SK-N-SH (cell line): Measurements from ENCODE around the gene ZNF664. TPM values are rescaled to one million over a fixed set of nuclear protein-coding genes. Genes with fewer than 3 reads are reported as not detected.

Experiments used
- CTCF ChIA-PET: fragments of 300-600, 350-600 bp; formaldehyde crosslinking; extraction: SDS; loops from one replicate; lab custom pipeline; 2021; lab: Yijun Ruan, JAX
- POLR2A ChIA-PET: fragments of 350-600 bp; sonication (Branson Sonifier 250); formaldehyde crosslinking; extraction: SDS; loops from one replicate; lab custom pipeline; 2020; ENCODE audit warnings: antibody characterized with exemption, inconsistent platforms; lab: Yijun Ruan, JAX
- DNase-seq: peaks from one replicate; pipeline ENCODE4 v3.0.0; 2012
- H2AFZ ChIP-seq: fragments of 200-600 bp; sonication (generic); 2 replicates; pipeline ENCODE4 v1.8.1; 2016; ENCODE audit warnings: antibody characterized with exemption, mild to moderate bottlenecking, low read depth
- H3F3A ChIP-seq: fragments of 200-600 bp; sonication (generic); replicated peaks from 2 replicates; pipeline ENCODE3; 2016; ENCODE audit warnings: antibody characterized with exemption, mild to moderate bottlenecking; ENCODE audit not compliant: insufficient read depth
- H3K27ac ChIP-seq, 2 experiments: fragments of 200-500 bp in 1 of 2; fragments of 200-600 bp in 1 of 2; sonication (Bioruptor generic) in 1 of 2; sonication (generic), shearing (Covaris generic) in 1 of 2; 2 replicates each; pipeline versions ENCODE4 v1.5.1 to v1.6.1; 2014 to 2016; ENCODE audit warnings: low read depth in 2 of 2, inconsistent platforms in 1 of 2, low read length in 1 of 2, mild to moderate bottlenecking in 1 of 2, mixed read lengths in 1 of 2
- H3K27me3 ChIP-seq: fragments of 200-600 bp; sonication (generic), shearing (Covaris generic); 2 replicates; pipeline ENCODE4 v1.6.1; 2016; ENCODE audit warnings: mixed run types; ENCODE audit not compliant: insufficient read depth
- H3K36me3 ChIP-seq, 2 experiments: fragments of 200-500 bp in 1 of 2; fragments of 200-600 bp in 1 of 2; sonication (Bioruptor generic) in 1 of 2; sonication (generic) in 1 of 2; replicated peaks in 1 of 2; 2 replicates each; pipeline versions ENCODE3 to v1.5.1; 2014 to 2016; ENCODE audit warnings: low read length in 1 of 2, mild to moderate bottlenecking in 1 of 2; ENCODE audit not compliant: insufficient read depth in 2 of 2, control insufficient read depth in 1 of 2
- H3K4me1 ChIP-seq, 2 experiments: fragments of 200-500 bp in 1 of 2; fragments of 200-600 bp in 1 of 2; sonication (Bioruptor generic) in 1 of 2; sonication (generic), shearing (Covaris generic) in 1 of 2; 2 replicates each; pipeline versions ENCODE4 v1.5.1 to v1.6.1; 2014 to 2016; ENCODE audit warnings: low read depth in 1 of 2, low read length in 1 of 2, mixed run types in 1 of 2; ENCODE audit not compliant: insufficient read depth in 2 of 2, control insufficient read depth in 1 of 2
- H3K4me2 ChIP-seq: fragments of 200-600 bp; sonication (generic), shearing (Covaris generic); 2 replicates; pipeline ENCODE4 v1.6.1; 2017; ENCODE audit warnings: mixed run types
- H3K4me3 ChIP-seq, 2 experiments: fragments of 200-500 bp in 1 of 2; fragments of 200-600 bp in 1 of 2; sonication (Bioruptor generic) in 1 of 2; sonication (generic), shearing (Covaris generic) in 1 of 2; 2 replicates each; pipeline versions ENCODE4 v1.5.1 to v1.8.1; 2014 to 2016; ENCODE audit warnings: low read depth in 2 of 2, inconsistent platforms in 1 of 2, low read length in 1 of 2, mild to moderate bottlenecking in 1 of 2, mixed read lengths in 1 of 2, moderate library complexity in 1 of 2
- H3K79me2 ChIP-seq: fragments of 200-600 bp; sonication (generic); 2 replicates; pipeline ENCODE4 v1.8.1; 2017; ENCODE audit warnings: mild to moderate bottlenecking; ENCODE audit not compliant: insufficient read depth
- H3K9ac ChIP-seq: fragments of 200-600 bp; sonication (generic); 2 replicates; pipeline ENCODE4 v1.6.1; 2017; ENCODE audit warnings: mixed run types
- H3K9me2 ChIP-seq: fragments of 200-600 bp; sonication (generic); 2 replicates; pipeline ENCODE4 v1.6.1; 2017; ENCODE audit warnings: mixed run types
- H3K9me3 ChIP-seq: fragments of 200-600 bp; sonication (generic); 2 replicates; pipeline ENCODE4 v1.6.1; 2017; ENCODE audit warnings: mixed run types, mild to moderate bottlenecking, moderate library complexity
- H4K20me1 ChIP-seq: fragments of 200-600 bp; sonication (generic); 2 replicates; pipeline ENCODE4 v1.6.1; 2017; ENCODE audit warnings: mild to moderate bottlenecking, mixed run types; ENCODE audit not compliant: insufficient read depth
- CHD2 ChIP-seq: fragments of 150-350 bp; IDR thresholded peaks from 2 replicates; pipeline ENCODE4 v1.6.1; 2018; ENCODE audit warnings: low read length; ENCODE audit not compliant: partially characterized antibody
- CTCF ChIP-seq: fragments of 200-600 bp; sonication (generic); IDR thresholded peaks from 2 replicates; pipeline ENCODE4 v1.6.1; 2017; ENCODE audit warnings: antibody characterized with exemption, mild to moderate bottlenecking, moderate library complexity
- ELF1 ChIP-seq: IDR thresholded peaks from 2 replicates; pipeline ENCODE4 v1.4.0; 2012
- EP300 ChIP-seq, 2 experiments: IDR thresholded peaks; 2 replicates each; pipeline versions ENCODE4 v1.4.0 to v1.6.1; 2012; ENCODE audit warnings: borderline replicate concordance in 1 of 2, low read depth in 1 of 2, low read length in 1 of 2
- IRF3 ChIP-seq: fragments of 150-350 bp; IDR thresholded peaks from 2 replicates; pipeline ENCODE4 v1.6.1; 2016; ENCODE audit warnings: mild to moderate bottlenecking, low read depth, low read length
- JUND ChIP-seq: IDR thresholded peaks from 2 replicates; pipeline ENCODE4 v1.4.0; 2012
- MAX ChIP-seq: IDR thresholded peaks from 2 replicates; pipeline ENCODE4 v1.4.0; 2012; ENCODE audit warnings: low read depth
- MEF2A ChIP-seq: IDR thresholded peaks from 2 replicates; pipeline ENCODE4 v1.4.0; 2012; ENCODE audit warnings: low read depth, borderline replicate concordance
- MXI1 ChIP-seq: IDR thresholded peaks from 2 replicates; pipeline ENCODE4 v1.6.1; 2012; ENCODE audit warnings: mild to moderate bottlenecking, low read depth, low read length, improper control_type of control experiment
- NFIC ChIP-seq: IDR thresholded peaks from 2 replicates; pipeline ENCODE4 v1.4.0; 2012; ENCODE audit warnings: borderline replicate concordance
- PBX3 ChIP-seq: IDR thresholded peaks from 2 replicates; pipeline ENCODE4; 2012
- RAD21 ChIP-seq: IDR thresholded peaks from 2 replicates; pipeline ENCODE4 v1.6.1; 2012; ENCODE audit warnings: mild to moderate bottlenecking, low read length
- RXRA ChIP-seq: IDR thresholded peaks from 2 replicates; pipeline ENCODE4 v1.4.0; 2012; ENCODE audit warnings: low read depth, mild to moderate bottlenecking, borderline replicate concordance
- SMC3 ChIP-seq: IDR thresholded peaks from 2 replicates; pipeline ENCODE4 v1.6.1; 2012; ENCODE audit warnings: low read depth, low read length, improper control_type of control experiment
- TCF12 ChIP-seq: IDR thresholded peaks from 2 replicates; pipeline ENCODE4 v1.4.0; 2012
- TEAD4 ChIP-seq: IDR thresholded peaks from 2 replicates; pipeline ENCODE4 v1.4.0; 2012; ENCODE audit warnings: mild to moderate bottlenecking, borderline replicate concordance; ENCODE audit not compliant: insufficient read depth
- YY1 ChIP-seq: IDR thresholded peaks from 2 replicates; pipeline ENCODE4 v1.4.0; 2012; ENCODE audit warnings: low read depth, mild to moderate bottlenecking
- WGBS: methylation state at CpG from one replicate; pipeline ENCODE4 v1.1.6; 2017; ENCODE audit warnings: low lambda C conversion rate; 5-methylcytosine and 5-hydroxymethylcytosine counted together
- polyA plus RNA-seq, 3 experiments: library from polyadenylated mRNA; depleted of rRNA; stranded (reverse); fragments of >200 nt; gene quantifications; 2 replicates each; pipeline ENCODE4 v1.2.3, GENCODE V29; 2012

ZNF664 gene
- polyA plus RNA-seq, 1 of the 3 experiments (the other 2 are of a cell fraction), result 34.9 TPM

- Histone ChIP-seq H3K79me2 (peaks cover 71% of the 10 kb centered on the region), H3K9ac (no peak overlapping the region), H3K4me1 (peaks cover 0 to 8% of the 10 kb centered on the region in 2 experiments; a peak in 1 of 4 replicates), H3K9me3 (no peaks in the 10 kb centered on the region), H2AFZ (no peak overlapping the region), H3K36me3 (peaks cover 19 to 50% of the 10 kb centered on the region in 2 experiments), H4K20me1 (peaks cover 16% of the 10 kb centered on the region), H3K9me2 (no peaks in the 10 kb centered on the region), H3F3A (no peaks in the 10 kb centered on the region), H3K4me2 (no peak overlapping the region), H3K27ac (no peak overlapping the region), H3K27me3 (no peaks in the 10 kb centered on the region), H3K4me3 (no peak overlapping the region)
- DNase-seq, result peak; percentile 41
- TF ChIP-seq PBX3, result no peak
- TF ChIP-seq CTCF, result peak; percentile 71
- peak; percentile 46 for TF ChIP-seq SMC3
- TF ChIP-seq IRF3, result no peak
- peak; percentile 84 for TF ChIP-seq RAD21
- no peak for TF ChIP-seq CHD2
- no peak for TF ChIP-seq NFIC
- ChIA-PET POLR2A (no interaction called here), CTCF (interaction anchor here (0.5 to 2.9 kb wide), 24 partner anchors 8 to 763 kb away, joined by 3 to 24 read pairs (median 4); partner anchors contain the start of genes ATP6V0A2 and TCTN2)
- WGBS, result 72% methylated on average over 7 of the region's 7 CpGs
These were observed 10.9 kb downstream of the ZNF664 start for GRCh38 chr12:123983822-123984485.

GRCh38 chr12:123984903-123985302, 11.9 kb downstream of the ZNF664 start:
- Histone ChIP-seq H3F3A (no peaks in the 10 kb centered on the region), H3K9me3 (no peaks in the 10 kb centered on the region), H3K27ac (no peak overlapping the region), H3K9me2 (no peaks in the 10 kb centered on the region), H3K27me3 (no peaks in the 10 kb centered on the region), H3K4me1 (peaks cover 0 to 8% of the 10 kb centered on the region in 2 experiments; a peak in 1 of 4 replicates), H2AFZ (no peak overlapping the region), H3K9ac (no peak overlapping the region), H3K36me3 (peaks cover 14 to 56% of the 10 kb centered on the region in 2 experiments), H3K79me2 (peaks cover 62% of the 10 kb centered on the region), H4K20me1 (peaks cover 16% of the 10 kb centered on the region), H3K4me3 (no peak overlapping the region), H3K4me2 (no peak overlapping the region)
- POLR2A ChIA-PET, result interaction anchor here (0.7 kb wide), 1 partner anchor 337 kb away, joined by 3 read pairs; no protein-coding TSS in a partner anchor
- no peak for DNase-seq
- CTCF ChIA-PET, result interaction anchor here (0.8 to 2.9 kb wide), 7 partner anchors 11 to 216 kb away, joined by 3 to 24 read pairs (median 3); no protein-coding TSS in a partner anchor
- WGBS, result 95% methylated on average over 4 of the region's 4 CpGs
- TF ChIP-seq JUND (no peak), MAX (no peak), EP300 (IDR thresholded peaks at IDR 0.05; ENCODE audit: borderline replicate concordance in 1 of 2, low read depth in 1 of 2, low read length in 1 of 2) (no peak), MEF2A (no peak), IRF3 (no peak), MXI1 (no peak), TEAD4 (no peak), RXRA (no peak), SMC3 (no peak), TCF12 (no peak), YY1 (no peak), ELF1 (no peak), CTCF (no peak), NFIC (no peak), PBX3 (no peak)
